Smooth muscle cell of the brain vasculature (primary cell): ENCODE results near the gene RLBP1.

ENCODE experiments used
- DNase-seq: peaks from one replicate; pipeline ENCODE4 v3.0.0-alpha.2; 2012; ENCODE audit warnings: low read depth, low spot score

RLBP1 gene

GRCh38 chr15:89206908-89207331, 14.5 kb downstream of the RLBP1 start:
- no peak for DNase-seq

GRCh38 chr15:89205991-89206585, 15.3 kb downstream of the RLBP1 start:
- DNase-seq: no peak

GRCh38 chr15:89203705-89204273, 17.6 kb downstream of the RLBP1 start:
- no peak for DNase-seq

- no peak for DNase-seq
These were observed 19.8 kb downstream of the RLBP1 start for GRCh38 chr15:89201465-89202005.

GRCh38 chr15:89200182-89200581, 21.2 kb downstream of the RLBP1 start:
- DNase-seq: no peak

- DNase-seq: no peak
These were observed 21.6 kb downstream of the RLBP1 start for GRCh38 chr15:89199746-89200145.

GRCh38 chr15:89198934-89199333, 22.4 kb downstream of the RLBP1 start:
- DNase-seq: no peak

- DNase-seq: no peak
These were observed 23.2 kb downstream of the RLBP1 start for GRCh38 chr15:89198196-89198595.

GRCh38 chr15:89197503-89197971, 23.8 kb downstream of the RLBP1 start:
- no peak for DNase-seq

- no peak for DNase-seq
These were observed 24.4 kb downstream of the RLBP1 start for GRCh38 chr15:89196994-89197393.

- DNase-seq: no peak
These were observed 25.1 kb downstream of the RLBP1 start for GRCh38 chr15:89196241-89196640.

- no peak for DNase-seq
These were observed 25.5 kb downstream of the RLBP1 start for GRCh38 chr15:89195836-89196235.

GRCh38 chr15:89194608-89195007, 26.8 kb downstream of the RLBP1 start:
- DNase-seq: no peak

GRCh38 chr15:89192766-89193165, 28.6 kb downstream of the RLBP1 start:
- no peak for DNase-seq

GRCh38 chr15:89192136-89192535, 29.2 kb downstream of the RLBP1 start:
- DNase-seq: no peak

- DNase-seq: no peak
These were observed 33.3 kb downstream of the RLBP1 start for GRCh38 chr15:89187986-89188514.

- DNase-seq: no peak
These were observed 33.9 kb downstream of the RLBP1 start for GRCh38 chr15:89187301-89187985.

- no peak for DNase-seq
These were observed 34.6 kb downstream of the RLBP1 start for GRCh38 chr15:89186803-89187202.

- no peak for DNase-seq
These were observed 36.4 kb downstream of the RLBP1 start for GRCh38 chr15:89184886-89185526.

- DNase-seq: no peak
These were observed 37.0 kb downstream of the RLBP1 start for GRCh38 chr15:89184357-89184756.

- no peak for DNase-seq
These were observed 41.2 kb downstream of the RLBP1 start for GRCh38 chr15:89179966-89180875.
